Cardiac muscle cell (in vitro differentiated cells and primary cell): Measurements from ENCODE around the gene NPBWR2. TPM values are rescaled to one million over a fixed set of nuclear protein-coding genes. Genes with fewer than 3 reads are reported as not detected.

ENCODE experiments used
- DNase-seq, 2 donors: peaks; one replicate each; pipeline versions ENCODE4 v3.0.0 to v3.0.0-alpha.2; 2010 to 2017; ENCODE audit warnings: low read depth in 1 of 2, low spot score in 1 of 2
- H3K27ac ChIP-seq: fragments of 200-600 bp; sonication (generic); 2 replicates; pipeline ENCODE4 v1.5.1; 2016
- H3K27me3 ChIP-seq: fragments of 200-600 bp; sonication (generic); 2 replicates; pipeline ENCODE4 v1.6.0; 2016; ENCODE audit warnings: control low read depth
- H3K36me3 ChIP-seq: fragments of 200-600 bp; sonication (generic); 2 replicates; pipeline ENCODE4 v1.5.1; 2016; ENCODE audit warnings: control low read depth
- H3K4me1 ChIP-seq: fragments of 200-600 bp; sonication (generic); 2 replicates; pipeline ENCODE4 v1.8.1; 2017; ENCODE audit warnings: low read depth, mild to moderate bottlenecking, mixed run types
- H3K4me3 ChIP-seq: fragments of 200-600 bp; sonication (generic); 2 replicates; pipeline ENCODE4 v1.5.1; 2016; ENCODE audit warnings: mild to moderate bottlenecking
- H3K9me3 ChIP-seq: fragments of 200-600 bp; sonication (generic); 2 replicates; pipeline ENCODE4 v1.5.1; 2017; ENCODE audit warnings: low read depth, mild to moderate bottlenecking, control low read depth
- polyA plus RNA-seq: library from polyadenylated mRNA; unstranded; fragments of >200 nt; fragmentation: Nextera tagmentation; extraction: Ambion mirVana; gene quantifications from 2 replicates; pipeline ENCODE4 v1.2.1, GENCODE V29; 2016
- total RNA-seq: library from RNA; depleted of rRNA; stranded (reverse); fragments of >200 nt; gene quantifications from 2 replicates; pipeline ENCODE4 v1.2.3, GENCODE V29; 2016
- TF ChIP-seq, protein P1 (sequence below): IDR thresholded peaks from 2 replicates; pipeline ENCODE4 v1.5.1; 2012; ENCODE audit warnings: low read depth, mild to moderate bottlenecking, low read length

NPBWR2 gene
- total and polyA plus RNA-seq, 2 experiments from 2014 or later = not detected

DNA sequence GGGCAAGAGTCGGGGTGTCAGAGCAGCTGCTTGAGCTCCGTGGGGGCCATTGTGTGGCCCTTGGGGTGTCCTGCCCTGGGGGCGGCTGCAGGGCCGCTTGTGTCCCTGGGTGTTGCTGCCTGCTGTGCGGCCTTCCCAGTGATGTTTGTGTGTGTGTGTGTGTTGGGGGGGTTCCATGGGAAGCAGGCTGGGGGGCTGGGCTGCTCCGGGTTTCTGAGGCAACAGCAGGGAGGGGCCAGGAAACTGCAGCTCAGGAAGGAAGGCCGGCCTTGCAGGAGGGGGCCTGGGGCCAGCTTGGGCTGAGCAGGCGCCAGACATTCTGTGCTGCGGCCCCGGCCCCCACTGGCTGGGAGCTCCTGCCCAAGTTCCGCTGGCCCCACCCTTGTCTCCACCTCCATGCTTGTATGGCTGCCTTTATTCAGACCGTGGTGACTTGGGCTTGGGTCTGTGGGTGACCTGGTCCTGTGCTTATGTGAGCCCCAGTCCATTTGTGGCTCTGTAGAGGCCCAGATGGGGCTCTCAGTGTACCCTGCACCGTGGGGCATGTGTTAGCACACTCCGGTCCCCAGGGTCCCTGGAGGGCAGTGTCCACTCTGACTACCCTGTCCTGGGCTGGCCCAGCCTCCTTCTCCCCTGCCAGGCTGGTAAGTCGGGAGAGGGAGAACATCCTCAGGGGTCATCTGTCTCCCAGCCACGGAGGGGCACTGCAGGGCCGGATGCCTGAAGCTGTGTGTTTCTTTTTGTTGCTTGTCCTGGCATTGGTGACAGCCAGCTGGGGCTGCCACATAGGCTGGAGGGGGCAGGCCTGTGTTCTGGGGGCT lies 53.3 kb downstream of the NPBWR2 start:
- peaks cover 24% of the 10 kb centered on the region for H3K27me3 ChIP-seq
- H3K36me3 ChIP-seq = no peaks in the 10 kb centered on the region
- TF ChIP-seq, protein P1, sequence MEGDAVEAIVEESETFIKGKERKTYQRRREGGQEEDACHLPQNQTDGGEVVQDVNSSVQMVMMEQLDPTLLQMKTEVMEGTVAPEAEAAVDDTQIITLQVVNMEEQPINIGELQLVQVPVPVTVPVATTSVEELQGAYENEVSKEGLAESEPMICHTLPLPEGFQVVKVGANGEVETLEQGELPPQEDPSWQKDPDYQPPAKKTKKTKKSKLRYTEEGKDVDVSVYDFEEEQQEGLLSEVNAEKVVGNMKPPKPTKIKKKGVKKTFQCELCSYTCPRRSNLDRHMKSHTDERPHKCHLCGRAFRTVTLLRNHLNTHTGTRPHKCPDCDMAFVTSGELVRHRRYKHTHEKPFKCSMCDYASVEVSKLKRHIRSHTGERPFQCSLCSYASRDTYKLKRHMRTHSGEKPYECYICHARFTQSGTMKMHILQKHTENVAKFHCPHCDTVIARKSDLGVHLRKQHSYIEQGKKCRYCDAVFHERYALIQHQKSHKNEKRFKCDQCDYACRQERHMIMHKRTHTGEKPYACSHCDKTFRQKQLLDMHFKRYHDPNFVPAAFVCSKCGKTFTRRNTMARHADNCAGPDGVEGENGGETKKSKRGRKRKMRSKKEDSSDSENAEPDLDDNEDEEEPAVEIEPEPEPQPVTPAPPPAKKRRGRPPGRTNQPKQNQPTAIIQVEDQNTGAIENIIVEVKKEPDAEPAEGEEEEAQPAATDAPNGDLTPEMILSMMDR = peak; percentile 30
- no peak overlapping the region for H3K27ac ChIP-seq
- H3K4me3 ChIP-seq = no peak overlapping the region
- peak; percentile 59 to 92 for DNase-seq
- H3K4me1 ChIP-seq = peaks cover 5% of the 10 kb centered on the region
- H3K9me3 ChIP-seq = no peaks in the 10 kb centered on the region

Other genes starting within 250 kb of the NPBWR2 start
- not detected in 2 replicates for gene ABHD16B, start 246.1 kb downstream of the NPBWR2 start, total RNA-seq
- 3.4 and 4.6 TPM in 2 replicates for gene ABHD16B, start 246.1 kb downstream of the NPBWR2 start, polyA plus RNA-seq
- 103 and 105 TPM in 2 replicates for gene TPD52L2, start 242.3 kb downstream of the NPBWR2 start, total RNA-seq
- gene TPD52L2, start 242.3 kb downstream of the NPBWR2 start, polyA plus RNA-seq = 114 and 121 TPM in 2 replicates
- 37.7 and 45.4 TPM in 2 replicates for gene DNAJC5, start 212.4 kb downstream of the NPBWR2 start, total RNA-seq
- 9.4 and 10.2 TPM in 2 replicates for gene DNAJC5, start 212.4 kb downstream of the NPBWR2 start, polyA plus RNA-seq
- gene UCKL1, start 151.1 kb downstream of the NPBWR2 start, total RNA-seq = 40.2 and 53.5 TPM in 2 replicates
- 84.2 and 96.3 TPM in 2 replicates for gene UCKL1, start 151.1 kb downstream of the NPBWR2 start, polyA plus RNA-seq
- 41.6 and 45.8 TPM in 2 replicates for gene ZNF512B, start 137.6 kb downstream of the NPBWR2 start, total RNA-seq
- 13.7 and 15.3 TPM in 2 replicates for gene ZNF512B, start 137.6 kb downstream of the NPBWR2 start, polyA plus RNA-seq
- gene SAMD10, start 127.9 kb downstream of the NPBWR2 start, total RNA-seq = 20.3 and 20.8 TPM in 2 replicates
- 22.6 and 36.5 TPM in 2 replicates for gene SAMD10, start 127.9 kb downstream of the NPBWR2 start, polyA plus RNA-seq
- gene PRPF6, start 126.4 kb downstream of the NPBWR2 start, total RNA-seq = 62.6 and 67.6 TPM in 2 replicates
- gene PRPF6, start 126.4 kb downstream of the NPBWR2 start, polyA plus RNA-seq = 73.5 and 78.7 TPM in 2 replicates
- gene C20orf204, start 71.4 kb downstream of the NPBWR2 start, total RNA-seq = 0.88 and 2.2 TPM in 2 replicates
- 0.35 and 0.76 TPM in 2 replicates for gene C20orf204, start 71.4 kb downstream of the NPBWR2 start, polyA plus RNA-seq
- 0.06 and 0.14 TPM in 2 replicates for gene SOX18, start 57.9 kb downstream of the NPBWR2 start, total RNA-seq
- 3.5 TPM in 1 of 2 replicates, not detected in the other for gene SOX18, start 57.9 kb downstream of the NPBWR2 start, polyA plus RNA-seq
- gene TCEA2, start 44.4 kb downstream of the NPBWR2 start, total RNA-seq = 96.0 and 97.3 TPM in 2 replicates
- 157 and 169 TPM in 2 replicates for gene TCEA2, start 44.4 kb downstream of the NPBWR2 start, polyA plus RNA-seq
- 12.3 and 14.1 TPM in 2 replicates for gene RGS19, start 28.0 kb downstream of the NPBWR2 start, total RNA-seq
- gene RGS19, start 28.0 kb downstream of the NPBWR2 start, polyA plus RNA-seq = 9.0 and 12.9 TPM in 2 replicates
- gene OPRL1, start 27.5 kb downstream of the NPBWR2 start, total RNA-seq = 5.3 and 9.6 TPM in 2 replicates
- 2.1 and 2.9 TPM in 2 replicates for gene OPRL1, start 27.5 kb downstream of the NPBWR2 start, polyA plus RNA-seq
- gene LKAAEAR1, start 23.2 kb downstream of the NPBWR2 start, total RNA-seq = 0.21 and 5.6 TPM in 2 replicates
- 0.47 and 2.2 TPM in 2 replicates for gene LKAAEAR1, start 23.2 kb downstream of the NPBWR2 start, polyA plus RNA-seq
- gene MYT1, start 56.9 kb upstream of the NPBWR2 start, total RNA-seq = 0.35 and 0.39 TPM in 2 replicates
- gene MYT1, start 56.9 kb upstream of the NPBWR2 start, polyA plus RNA-seq = 0.50 and 0.72 TPM in 2 replicates
- 157 and 186 TPM in 2 replicates for gene PCMTD2, start 148.2 kb upstream of the NPBWR2 start, total RNA-seq
- gene PCMTD2, start 148.2 kb upstream of the NPBWR2 start, polyA plus RNA-seq = 50.4 and 51.0 TPM in 2 replicates